Cortex of kidney (tissue), 1 donor: ENCODE data around the gene AIDA.
"Not testable (repeated sequence)": the region's sequence is repeated elsewhere in the genome, so short reads cannot be mapped to it uniquely, and the experiment has no call there.

Experiments
- DNase-seq: peaks from one replicate; lab custom pipeline; 2025; lab: John Stamatoyannopoulos, UW

Gene AIDA

DNA sequence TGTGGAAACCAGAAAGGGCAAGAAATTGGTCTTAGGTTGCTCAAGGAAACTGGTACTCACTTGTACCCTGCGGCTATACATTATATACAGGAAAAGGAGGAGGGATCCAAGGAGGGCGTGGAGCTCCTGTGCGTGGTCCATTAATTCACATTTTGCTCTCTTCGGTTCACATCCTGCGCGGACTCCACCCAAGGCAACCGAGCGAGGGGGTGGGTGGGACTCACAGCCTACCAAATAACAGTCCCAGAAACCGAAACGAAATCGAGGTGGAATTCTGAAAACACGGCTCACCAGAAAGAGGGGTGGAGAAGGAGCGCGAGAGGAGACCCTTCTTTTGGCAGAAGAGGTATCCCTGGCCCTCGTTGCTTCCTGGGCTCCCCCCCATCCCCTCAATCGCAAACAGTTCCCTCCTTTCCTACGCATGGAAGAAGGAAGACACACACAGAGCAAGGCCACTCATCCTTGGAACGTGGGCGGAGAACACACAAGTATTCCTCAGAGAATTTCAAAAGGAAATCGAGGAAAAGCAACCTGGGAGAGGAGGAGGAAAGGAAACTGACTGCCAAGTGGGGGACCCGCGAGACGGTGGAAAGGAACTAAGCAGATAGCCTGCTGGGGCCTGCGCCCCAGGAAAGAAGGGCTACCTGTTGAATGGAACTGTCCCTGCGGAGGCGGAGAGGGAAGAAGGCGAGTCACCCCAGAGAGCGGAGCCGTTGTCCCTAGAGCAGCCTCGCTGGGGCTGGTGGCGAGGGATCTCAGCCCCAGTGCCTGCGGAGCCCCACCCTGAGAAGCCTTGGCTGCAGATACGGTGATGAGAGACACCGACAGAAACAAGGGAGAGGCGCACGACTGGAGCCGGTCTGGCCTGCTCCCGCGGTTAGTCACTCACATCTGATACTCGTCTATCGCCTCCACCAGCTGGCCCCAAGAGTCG is 705 bp downstream of the AIDA start:
- DNase-seq: no peak

GRCh38 chr1:222709700-222710153 is 2.6 kb downstream of the AIDA start:
- no peak for DNase-seq

DNA sequence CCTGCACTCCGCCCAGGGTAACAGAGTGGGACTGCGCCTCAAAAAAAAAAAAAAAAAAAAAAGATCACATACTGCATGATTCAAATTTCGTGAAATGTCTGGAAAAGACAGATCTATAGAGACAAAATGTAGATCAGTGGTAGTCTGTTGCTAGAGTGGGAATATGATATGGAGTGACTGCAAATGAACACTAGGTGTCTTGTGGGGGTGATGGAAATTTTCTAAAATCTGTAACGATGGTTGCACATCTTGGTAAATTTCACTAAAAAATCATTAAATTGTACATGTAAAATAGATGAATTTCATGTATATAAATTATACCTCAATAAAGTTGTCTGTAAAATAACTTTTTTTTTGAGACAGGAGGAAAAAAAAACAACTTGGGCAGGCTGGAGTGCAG is 5.5 kb downstream of the AIDA start:
- no peak for DNase-seq

DNA sequence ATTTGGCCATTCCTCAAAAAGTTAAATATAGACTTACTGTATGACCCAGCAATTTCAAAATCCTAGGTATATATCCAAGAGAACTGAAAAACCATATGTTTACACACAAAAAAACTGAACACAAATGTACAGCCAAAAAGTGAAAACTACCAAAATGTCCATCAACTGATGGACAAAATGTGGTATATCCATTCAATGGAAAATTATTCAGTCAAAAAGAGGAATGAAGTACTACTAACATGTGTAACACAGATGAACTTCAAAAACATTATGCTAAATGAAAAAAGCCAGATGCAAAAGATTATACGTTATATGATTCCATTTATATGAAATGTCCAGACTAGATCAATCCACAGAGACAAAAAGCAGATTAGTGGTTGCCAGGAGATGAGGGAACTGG is 8.0 kb downstream of the AIDA start:
- DNase-seq: no peak

DNA sequence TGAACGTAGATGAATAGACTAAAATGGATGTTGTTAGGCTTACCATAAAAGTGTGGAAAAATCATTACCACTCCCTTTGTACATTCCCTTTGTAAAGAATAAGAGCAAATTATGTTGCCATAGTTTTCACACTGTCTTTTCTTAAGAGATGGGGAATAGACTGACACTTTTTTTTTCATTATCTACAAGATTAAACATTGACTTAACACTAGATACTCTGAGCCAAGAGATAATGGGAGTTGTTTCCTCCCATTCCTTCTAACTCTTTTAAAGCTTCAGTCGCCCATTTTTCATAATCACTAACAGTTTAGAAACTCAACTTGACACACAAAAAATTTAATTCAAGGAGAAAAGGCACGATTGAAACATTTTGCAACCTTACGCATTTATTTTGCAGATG is 10.1 kb downstream of the AIDA start:
- DNase-seq: no peak

GRCh38 chr1:222697826-222698225 is 14.5 kb downstream of the AIDA start:
- no peak for DNase-seq

GRCh38 chr1:222697203-222697602 is 15.1 kb downstream of the AIDA start:
- no peak for DNase-seq

- no peak for DNase-seq
These were observed 15.6 kb downstream of the AIDA start for GRCh38 chr1:222696741-222697140.

- no peak for DNase-seq
These were observed 17.4 kb downstream of the AIDA start for GRCh38 chr1:222694927-222695326.

DNA sequence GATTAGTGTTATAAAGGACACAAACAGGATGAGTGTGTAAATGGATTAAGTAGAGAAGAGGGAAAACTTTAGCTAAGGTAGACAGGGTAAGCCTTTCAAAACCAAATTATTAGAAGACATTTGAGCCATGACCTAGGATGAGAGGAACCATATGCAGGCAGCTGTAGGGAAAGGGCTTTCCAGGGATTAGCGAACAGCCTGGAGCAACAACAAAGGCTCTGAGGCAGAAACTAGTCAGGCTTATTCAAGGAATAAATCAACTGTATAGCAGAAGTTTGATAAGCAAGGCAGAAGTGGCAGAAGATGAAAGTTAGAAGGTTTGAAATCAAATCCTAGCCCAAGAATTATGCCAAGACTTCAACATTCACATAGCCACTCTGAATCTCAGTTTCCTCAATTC is 21.3 kb downstream of the AIDA start:
- DNase-seq: no peak

DNA sequence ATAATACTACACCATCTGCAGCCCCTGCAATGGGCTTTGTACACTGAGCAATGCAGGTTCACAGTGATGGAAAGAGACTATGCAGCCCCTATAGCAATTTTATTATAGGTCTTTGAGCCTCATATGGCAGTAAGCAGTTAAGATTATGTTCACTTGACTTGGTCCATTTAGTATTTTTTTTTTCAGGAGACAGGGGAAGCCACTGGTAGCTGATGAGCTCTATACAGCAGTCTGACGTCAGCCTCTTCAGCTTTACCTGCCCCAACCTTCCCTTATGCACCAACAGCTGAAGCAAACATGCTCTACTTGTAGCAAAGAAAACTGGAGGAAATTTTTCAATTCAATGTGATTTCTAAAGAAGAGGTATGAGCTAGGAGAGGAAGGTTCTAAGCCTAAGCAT is 32.2 kb downstream of the AIDA start:
- no peak for DNase-seq

DNA sequence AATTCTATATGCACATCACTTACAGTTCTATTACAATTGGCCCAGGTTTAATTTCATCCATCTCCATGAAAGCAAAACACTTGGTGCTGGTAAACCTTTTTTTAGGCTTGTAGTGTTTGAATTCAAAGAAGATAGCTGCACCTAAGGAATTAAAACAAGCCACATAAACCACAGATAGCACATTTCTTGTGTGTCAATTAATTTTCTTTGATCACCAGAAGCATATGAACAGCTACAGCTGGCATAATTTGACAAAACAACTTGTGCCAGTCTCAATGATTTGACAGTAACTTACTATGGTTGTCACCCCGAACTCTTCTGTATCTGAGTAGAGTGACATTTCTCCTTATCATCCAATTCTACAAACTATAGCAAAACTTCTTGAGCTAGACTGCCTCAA is 42.2 kb downstream of the AIDA start:
- no peak for DNase-seq

- not testable (repeated sequence) for DNase-seq
These were observed 43.2 kb downstream of the AIDA start for GRCh38 chr1:222669107-222669506.

GRCh38 chr1:222668184-222668583 is 44.1 kb downstream of the AIDA start:
- not testable (repeated sequence) for DNase-seq

- no peak for DNase-seq
These were observed 46.3 kb downstream of the AIDA start for GRCh38 chr1:222665964-222666363.

- DNase-seq: no peak
These were observed 48.8 kb downstream of the AIDA start for GRCh38 chr1:222663431-222663934.

DNA sequence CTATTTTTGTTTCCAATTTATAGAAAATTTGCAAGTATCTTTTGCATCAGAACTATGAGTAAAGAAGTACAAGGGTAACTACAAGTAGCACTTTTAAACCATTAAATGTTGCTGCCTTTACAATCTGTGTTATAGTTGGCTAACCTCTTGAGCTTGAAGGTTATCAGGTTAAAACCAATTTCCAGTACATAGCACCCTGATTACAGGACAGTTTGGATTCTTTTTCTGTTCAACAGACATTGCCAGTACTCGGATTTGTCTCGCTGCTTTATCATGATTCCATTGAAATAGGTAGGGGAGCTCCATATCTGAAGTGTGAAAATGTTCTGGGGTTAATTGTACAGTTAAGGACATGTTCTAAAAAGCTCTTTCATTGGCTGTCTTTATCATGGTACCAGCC is 54.4 kb downstream of the AIDA start:
- no peak for DNase-seq

GRCh38 chr1:222656391-222657155 is 55.7 kb downstream of the AIDA start:
- DNase-seq: no peak

- no peak for DNase-seq
These were observed 57.4 kb downstream of the AIDA start for GRCh38 chr1:222654849-222655248.

GRCh38 chr1:222653178-222653827 is 59.0 kb downstream of the AIDA start:
- DNase-seq: no peak

DNA sequence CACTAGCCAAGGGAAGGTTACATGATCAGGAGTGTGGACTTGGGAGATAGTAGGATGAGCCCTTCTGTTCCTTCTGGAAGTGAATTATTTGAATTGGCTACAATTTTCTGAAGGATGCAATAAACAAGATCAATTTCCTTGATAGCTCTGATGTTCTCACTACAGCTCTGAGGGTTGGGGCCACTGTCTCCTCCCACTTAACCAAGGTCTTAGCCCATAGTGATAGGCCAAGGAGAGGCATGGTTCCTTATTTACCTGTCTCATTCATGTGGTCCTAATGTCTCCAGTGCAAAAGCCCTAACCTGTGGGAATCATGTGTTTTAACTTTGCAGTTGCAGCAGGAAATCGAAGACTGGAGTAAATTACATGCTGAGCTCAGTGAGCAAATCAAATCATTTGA is 59.6 kb downstream of the AIDA start:
- DNase-seq: no peak

- DNase-seq: no peak
These were observed 67.7 kb downstream of the AIDA start for GRCh38 chr1:222644636-222644980.
